Central memory CD8-positive, alpha-beta T cell (primary cell): ENCODE measurements around the gene SGPP1.
"Not testable (repeated sequence)": the region's sequence is repeated elsewhere in the genome, so short reads cannot be mapped to it uniquely, and the experiment has no call there.

Experiments
- ATAC-seq: fragments of 150-1000 bp; cut with Tn5 transposase; replicated peaks from 2 replicates; pipeline ENCODE4 v1.10.0; 2022; ENCODE audit warnings: mild to moderate bottlenecking, moderate FRiP score, moderate number of reproducible peaks; ENCODE audit not compliant: poor library complexity, severe bottlenecking; ENCODE audit errors: extremely low read depth
- DNase-seq, 2 donors: peaks; one replicate each; pipeline ENCODE4 v3.0.0; 2021; ENCODE audit warnings: low spot score in 2 of 2
- H3K27ac Mint-ChIP-seq: one replicate; pipeline ENCODE4 v1.8.0; 2022; ENCODE audit warnings: low read depth, mild to moderate bottlenecking, moderate library complexity, mixed read lengths
- H3K27me3 Mint-ChIP-seq: one replicate; pipeline ENCODE4 v1.8.0; 2022; ENCODE audit warnings: mixed read lengths
- H3K36me3 Mint-ChIP-seq: one replicate; pipeline ENCODE4 v1.8.0; 2022; ENCODE audit warnings: mild to moderate bottlenecking, moderate library complexity, mixed read lengths; ENCODE audit not compliant: insufficient read depth
- H3K4me1 Mint-ChIP-seq: one replicate; pipeline ENCODE4 v1.8.0; 2022; ENCODE audit warnings: mixed read lengths
- H3K4me3 Mint-ChIP-seq: one replicate; pipeline ENCODE4 v1.8.0; 2022; ENCODE audit warnings: mild to moderate bottlenecking, moderate library complexity, mixed read lengths
- H3K9me3 Mint-ChIP-seq: one replicate; pipeline ENCODE4 v1.8.0; 2022; ENCODE audit warnings: mixed read lengths

SGPP1 gene

GRCh38 chr14:63661881-63662280 is 66.0 kb downstream of the SGPP1 start:
- H3K4me1 Mint-ChIP-seq, H3K27me3 Mint-ChIP-seq, H3K27ac Mint-ChIP-seq, H3K4me3 Mint-ChIP-seq, H3K36me3 Mint-ChIP-seq, DNase-seq, ATAC-seq, H3K9me3 Mint-ChIP-seq: not testable (repeated sequence)

- no peaks in the 10 kb centered on the region for H3K27me3 Mint-ChIP-seq
- H3K4me1 Mint-ChIP-seq, result no peaks in the 10 kb centered on the region
- H3K27ac Mint-ChIP-seq, result no peak overlapping the region
- no peaks in the 10 kb centered on the region for H3K9me3 Mint-ChIP-seq
- no peak overlapping the region for H3K4me3 Mint-ChIP-seq
- ATAC-seq (no peak), DNase-seq (no peak)
- no peaks in the 10 kb centered on the region for H3K36me3 Mint-ChIP-seq
Observed at GRCh38 chr14:63659726-63660125, 68.1 kb downstream of the SGPP1 start.

DNA sequence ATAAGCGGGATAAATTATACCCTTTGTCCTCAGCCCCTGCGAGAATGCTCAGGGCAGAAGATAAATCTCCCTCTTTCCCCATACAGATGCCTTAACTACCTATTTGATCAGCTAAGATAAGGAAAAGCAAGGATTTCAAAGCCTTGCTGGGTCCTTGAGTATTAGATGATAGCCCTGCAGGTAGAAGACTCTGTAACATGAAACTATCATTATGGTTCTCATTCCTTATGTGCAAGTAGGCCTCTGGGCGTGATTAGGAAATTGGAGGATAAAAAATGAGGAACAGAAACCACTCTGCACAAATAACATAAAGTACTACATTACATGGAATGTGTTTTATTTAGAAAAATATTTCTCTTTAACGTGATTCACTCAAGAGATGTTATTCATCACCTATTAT is 71.7 kb downstream of the SGPP1 start:
- Mint-ChIP-seq H3K9me3 (no peaks in the 10 kb centered on the region), H3K4me3 (no peak overlapping the region), H3K27ac (no peak overlapping the region), H3K36me3 (no peaks in the 10 kb centered on the region), H3K27me3 (no peaks in the 10 kb centered on the region), H3K4me1 (no peaks in the 10 kb centered on the region)
- no peak for DNase-seq
- ATAC-seq, result no peak

DNA sequence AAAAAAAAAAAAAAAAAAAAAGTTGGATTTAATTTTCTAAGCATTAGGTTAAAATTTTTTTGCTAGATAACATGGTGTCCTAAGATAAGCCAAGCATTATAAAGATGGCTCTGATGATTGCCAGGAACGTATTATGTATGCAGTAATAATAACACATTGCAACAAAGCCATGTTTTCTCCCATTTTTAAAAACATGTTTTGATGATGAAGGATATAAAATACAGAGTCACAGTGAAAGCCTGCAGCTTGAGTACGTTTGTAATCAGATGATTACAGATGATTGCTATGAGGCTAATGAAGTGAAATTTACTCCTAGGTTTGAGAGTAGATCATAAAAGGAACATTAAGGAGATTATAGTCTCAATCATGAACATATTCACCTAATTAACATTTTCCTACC is 72.9 kb downstream of the SGPP1 start:
- Mint-ChIP-seq H3K4me1 (peaks cover 10% of the 10 kb centered on the region), H3K27me3 (no peaks in the 10 kb centered on the region), H3K4me3 (no peak overlapping the region), H3K27ac (no peak overlapping the region), H3K36me3 (no peaks in the 10 kb centered on the region), H3K9me3 (no peaks in the 10 kb centered on the region)
- no peak for ATAC-seq
- DNase-seq, result no peak

DNA sequence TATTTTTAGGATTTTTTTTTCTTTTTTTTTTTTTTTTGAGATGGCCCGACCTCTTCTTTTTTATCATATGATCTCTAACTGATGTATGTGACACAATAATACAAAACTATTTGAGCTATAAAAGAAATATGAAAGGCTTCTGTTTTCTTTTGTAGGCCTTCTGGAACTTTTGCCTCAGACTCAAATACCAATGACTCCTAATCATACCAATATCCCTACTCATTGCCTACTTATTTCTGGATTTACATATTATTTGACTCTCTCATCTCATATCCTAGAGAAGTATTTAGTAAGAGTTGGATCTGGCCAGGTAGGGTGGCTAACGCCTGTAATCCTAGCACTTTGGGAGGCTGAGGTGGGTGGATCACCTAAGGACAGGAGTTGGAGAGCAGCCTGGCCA is 73.5 kb downstream of the SGPP1 start:
- Mint-ChIP-seq H3K27ac (no peak overlapping the region), H3K4me3 (no peak overlapping the region), H3K9me3 (no peaks in the 10 kb centered on the region), H3K27me3 (no peaks in the 10 kb centered on the region), H3K36me3 (no peaks in the 10 kb centered on the region), H3K4me1 (peaks cover 15% of the 10 kb centered on the region)
- ATAC-seq, result no peak
- no peak for DNase-seq

- Mint-ChIP-seq H3K4me3 (no peak overlapping the region), H3K9me3 (no peaks in the 10 kb centered on the region), H3K27ac (no peak overlapping the region), H3K36me3 (no peaks in the 10 kb centered on the region), H3K4me1 (peaks cover 22% of the 10 kb centered on the region), H3K27me3 (no peaks in the 10 kb centered on the region)
- ATAC-seq, result no peak
- DNase-seq, result no peak
Observed at GRCh38 chr14:63652406-63652805, 75.5 kb downstream of the SGPP1 start.

- ATAC-seq (peak; percentile 99), DNase-seq (peak in 1 of 2 donors; percentile 59)
- H3K27ac Mint-ChIP-seq, result peak overlapping the region; percentile 99
- no peaks in the 10 kb centered on the region for H3K9me3 Mint-ChIP-seq
- H3K4me3 Mint-ChIP-seq, result peak overlapping the region; percentile 71
- no peaks in the 10 kb centered on the region for H3K27me3 Mint-ChIP-seq
- peaks cover 22% of the 10 kb centered on the region for H3K4me1 Mint-ChIP-seq
- H3K36me3 Mint-ChIP-seq, result no peaks in the 10 kb centered on the region
Observed at GRCh38 chr14:63650256-63650952, 77.5 kb downstream of the SGPP1 start.

GRCh38 chr14:63647696-63648410 is 80.0 kb downstream of the SGPP1 start:
- ATAC-seq (no peak), DNase-seq (no peak)
- Mint-ChIP-seq H3K9me3 (no peaks in the 10 kb centered on the region), H3K27ac (peak overlapping the region; percentile 13), H3K36me3 (no peaks in the 10 kb centered on the region), H3K4me3 (no peak overlapping the region), H3K4me1 (peaks cover 22% of the 10 kb centered on the region), H3K27me3 (no peaks in the 10 kb centered on the region)

DNA sequence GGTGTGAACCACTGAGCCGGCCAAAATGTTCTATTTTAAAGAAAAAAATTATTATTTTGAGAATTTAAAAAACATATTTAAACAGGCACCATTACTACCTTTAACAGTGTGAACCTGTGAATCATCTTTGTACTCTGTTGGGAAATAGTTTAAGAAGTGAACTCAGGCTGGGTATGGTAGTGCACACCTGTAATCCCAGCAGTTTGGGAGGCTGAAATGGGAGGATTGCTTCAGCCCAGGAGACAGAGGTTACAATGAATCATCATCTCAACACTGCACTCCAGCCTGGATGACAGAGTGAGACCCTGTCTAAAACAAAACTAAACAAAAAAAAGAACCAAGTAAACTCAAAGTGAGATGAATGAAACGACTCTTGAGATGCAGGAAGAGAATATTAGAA is 83.1 kb downstream of the SGPP1 start:
- Mint-ChIP-seq H3K36me3 (peaks cover 17% of the 10 kb centered on the region), H3K4me3 (no peak overlapping the region), H3K27ac (no peak overlapping the region), H3K27me3 (no peaks in the 10 kb centered on the region), H3K4me1 (peaks cover 13% of the 10 kb centered on the region), H3K9me3 (no peaks in the 10 kb centered on the region)
- ATAC-seq (no peak), DNase-seq (no peak)

DNA sequence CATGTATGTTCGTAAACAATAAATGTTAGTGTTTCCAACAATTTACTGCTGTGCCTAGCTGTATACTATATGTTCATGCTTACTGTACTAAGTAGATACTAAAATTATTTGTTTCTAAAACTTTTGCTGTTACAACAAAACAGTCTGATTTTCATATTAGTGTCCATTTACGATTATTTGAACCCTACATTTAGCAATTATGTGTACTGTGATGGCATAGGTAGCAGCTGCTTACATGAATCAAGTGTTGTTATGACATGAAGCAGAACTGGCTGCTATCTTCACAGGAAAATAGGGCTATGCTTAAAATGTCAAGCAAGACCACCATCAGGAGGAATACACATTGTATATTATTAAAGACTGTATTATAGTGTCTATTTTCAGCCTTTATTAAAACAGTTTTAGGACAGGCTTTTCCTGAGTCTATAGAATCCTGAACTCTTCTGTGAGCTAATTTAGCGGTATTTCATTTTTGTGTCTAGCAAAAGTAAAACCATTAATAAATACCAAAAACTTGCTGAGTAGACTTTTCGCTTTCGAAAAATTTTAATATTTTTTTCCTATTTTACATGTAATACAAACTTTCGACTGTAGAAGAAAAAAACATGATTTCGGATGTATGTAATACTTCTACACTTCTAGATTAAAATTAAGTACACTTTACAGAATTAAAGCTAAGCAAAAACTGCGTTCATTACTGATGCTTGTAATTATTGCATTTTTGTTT is 85.0 kb downstream of the SGPP1 start:
- H3K4me3 Mint-ChIP-seq, result peak overlapping the region; percentile 78
- ATAC-seq, result no peak
- H3K4me1 Mint-ChIP-seq, result peaks cover 20% of the 10 kb centered on the region
- DNase-seq, result no peak
- no peaks in the 10 kb centered on the region for H3K27me3 Mint-ChIP-seq
- peak overlapping the region; percentile 96 for H3K27ac Mint-ChIP-seq
- H3K36me3 Mint-ChIP-seq, result peaks cover 24% of the 10 kb centered on the region
- no peaks in the 10 kb centered on the region for H3K9me3 Mint-ChIP-seq

- H3K27me3 Mint-ChIP-seq, result no peaks in the 10 kb centered on the region
- H3K9me3 Mint-ChIP-seq, result no peaks in the 10 kb centered on the region
- H3K27ac Mint-ChIP-seq, result peak overlapping the region; percentile 96
- H3K4me1 Mint-ChIP-seq, result peaks cover 16% of the 10 kb centered on the region
- peak overlapping the region; percentile 78 for H3K4me3 Mint-ChIP-seq
- peaks cover 24% of the 10 kb centered on the region for H3K36me3 Mint-ChIP-seq
- ATAC-seq (peak; percentile 66), DNase-seq (peak; percentile 62 to 81)
Observed at GRCh38 chr14:63642229-63642611, 85.6 kb downstream of the SGPP1 start.

DNA sequence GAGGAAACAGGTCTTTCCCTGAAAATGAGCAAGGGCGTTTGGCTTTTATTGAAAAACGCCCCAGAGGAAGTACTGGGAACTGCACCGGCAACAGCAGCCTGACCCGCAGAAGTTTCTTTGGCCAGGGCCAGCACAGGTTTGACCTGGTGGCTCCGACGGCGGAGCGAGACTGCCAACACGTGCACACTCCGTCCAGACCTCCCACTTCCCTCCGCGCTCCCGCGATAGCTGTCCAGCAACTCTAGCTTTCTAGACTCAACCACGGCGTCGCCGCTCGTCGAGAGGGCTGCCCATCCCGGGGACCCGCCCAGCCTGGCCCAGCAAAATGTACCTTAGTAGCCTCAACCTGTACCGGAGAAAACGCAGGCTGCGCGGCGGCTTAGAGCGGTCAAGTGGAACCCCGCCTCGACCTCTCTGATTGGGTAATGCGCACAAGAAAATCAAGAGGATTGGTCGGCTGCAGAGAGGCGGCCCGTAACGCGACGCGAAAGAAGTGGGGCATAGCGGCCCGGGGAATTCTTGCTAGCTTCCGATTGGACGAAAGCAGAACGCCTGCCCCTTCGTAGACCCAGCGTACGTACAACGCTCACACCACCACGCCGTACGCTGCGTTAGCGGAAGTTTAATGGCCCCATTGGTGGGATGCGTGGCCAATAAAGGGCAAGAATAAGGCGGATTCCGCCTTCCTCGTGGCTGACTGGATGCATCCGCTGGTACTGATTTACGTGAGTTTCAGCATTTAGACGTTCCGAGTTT is 86.2 kb downstream of the SGPP1 start, which contains the start of gene WDR89:
Gene WDR89 (minus strand): TSS at position 399 of the 756 bp plus-strand sequence. CDS start 41,929 bp downstream, outside the sequence.
- DNase-seq (peak; percentile 90 to 97), ATAC-seq (peak; percentile 85)
- Mint-ChIP-seq H3K27ac (peak within 1 kb of the TSS; percentile 96), H3K4me3 (peak within 1 kb of the TSS; percentile 78), H3K27me3 (no peaks in the 10 kb centered on the region), H3K36me3 (peaks cover 27% of the 10 kb centered on the region), H3K4me1 (peaks cover 22% of the 10 kb centered on the region), H3K9me3 (peaks cover 5% of the 10 kb centered on the region)
